ENCODE measurements around the gene CTSO.

GRCh38 chr4:155887847-155888570 lies 65.7 kb downstream of the CTSO start:
- no peak for TF ChIP-seq CTCF (IDR thresholded peaks at IDR 0.05)
- TF ChIP-seq POLR2A (IDR thresholded peaks at IDR 0.05) = no peak
- TF ChIP-seq POLR2AphosphoS5 (IDR thresholded peaks at IDR 0.05) = no peak
- TF ChIP-seq EP300 (IDR thresholded peaks at IDR 0.05) = no peak

All from stomach (tissue), 4 donors.